Endothelial cell of umbilical vein (primary cell): ENCODE data around the gene APOBEC3A. TPM values are rescaled to one million over a fixed set of nuclear protein-coding genes. Genes with fewer than 3 reads are reported as not detected.
"Not testable (repeated sequence)": the region's sequence is repeated elsewhere in the genome, so short reads cannot be mapped to it uniquely, and the experiment has no call there.

Source experiments
- BruUV-seq: library from RNA; stranded (reverse); fragments of 400-500 nt; replicated peaks from 2 replicates; lab custom pipeline; 2021; lab: Mats Ljungman, UMichigan
- CTCF ChIA-PET: fragments of 300-600, 350-600 bp; sonication (Branson Sonifier 250); formaldehyde crosslinking; loops from one replicate; lab custom pipeline; 2021; ENCODE audit warnings: antibody characterized with exemption, inconsistent platforms; lab: Charles Lee
- POLR2A ChIA-PET: fragments of 300-600, 350-600 bp; sonication (Branson Sonifier 250); formaldehyde crosslinking; loops from one replicate; lab custom pipeline; 2021; ENCODE audit warnings: antibody characterized with exemption, inconsistent platforms; lab: Charles Lee
- DNase-seq: peaks from one replicate; pipeline ENCODE4 v3.0.0-alpha.2; 2011; ENCODE audit warnings: low read depth, low spot score
- FAIRE-seq: peaks from 2 replicates; lab custom pipeline; 2011; peaks lifted over from hg19 to GRCh38; lab: Jason Lieb, UNC
- H2AFZ ChIP-seq: 2 replicates; pipeline ENCODE4 v1.6.0; 2012; ENCODE audit warnings: low read depth, low read length, control low read depth, inconsistent platforms
- H3K27ac ChIP-seq: 2 replicates; pipeline ENCODE4 v1.5.1; 2011; ENCODE audit warnings: low read depth, mild to moderate bottlenecking, control low read depth, low read length, moderate library complexity; ENCODE audit not compliant: insufficient read depth
- H3K27me3 ChIP-seq, 2 experiments: 2 replicates each; pipeline versions ENCODE4 v1.6.0 to v1.6.1; 2011; ENCODE audit warnings: low read length in 2 of 2, mixed read lengths in 1 of 2; ENCODE audit not compliant: control insufficient read depth in 2 of 2, insufficient read depth in 2 of 2
- H3K36me3 ChIP-seq, 2 experiments: 2 replicates in 1 of 2; 3 replicates in 1 of 2; pipeline ENCODE4 v1.5.1; 2011; ENCODE audit warnings: low read length in 2 of 2, mild to moderate bottlenecking in 1 of 2, moderate library complexity in 1 of 2; ENCODE audit not compliant: control insufficient read depth in 2 of 2, insufficient read depth in 2 of 2; ENCODE audit errors: extremely low read depth in 1 of 2
- H3K4me1 ChIP-seq: 3 replicates; pipeline ENCODE4 v1.5.1; 2011; ENCODE audit warnings: mild to moderate bottlenecking, low read length; ENCODE audit not compliant: control insufficient read depth, insufficient read depth; ENCODE audit errors: extremely low read depth
- H3K4me2 ChIP-seq: 2 replicates; pipeline ENCODE4 v1.6.1; 2011; ENCODE audit warnings: low read length, control low read depth, mixed read lengths; ENCODE audit not compliant: insufficient read depth
- H3K4me3 ChIP-seq, 3 experiments: fragments of 200-600 bp in 1 of 3; sonication (generic), shearing (Covaris generic) in 1 of 3; replicated peaks in 1 of 3; 2 replicates each; pipeline ENCODE4 v1.5.1; 2011 to 2016; ENCODE audit warnings: control low read depth in 3 of 3, low read length in 3 of 3, mild to moderate bottlenecking in 2 of 3, inconsistent platforms in 1 of 3, low read depth in 1 of 3, moderate library complexity in 1 of 3; ENCODE audit not compliant: insufficient read depth in 1 of 3
- H3K79me2 ChIP-seq: 2 replicates; pipeline ENCODE4 v1.6.0; 2012; ENCODE audit warnings: low read length, inconsistent platforms; ENCODE audit not compliant: control insufficient read depth, insufficient read depth
- H3K9ac ChIP-seq: replicated peaks from 2 replicates; pipeline ENCODE3; 2011; ENCODE audit warnings: low read length, control low read depth; ENCODE audit not compliant: insufficient read depth; ENCODE audit errors: extremely low read depth
- H3K9me1 ChIP-seq: replicated peaks from 3 replicates; pipeline ENCODE4 v1.6.0; 2011; ENCODE audit warnings: mild to moderate bottlenecking, low read length; ENCODE audit not compliant: control insufficient read depth, insufficient read depth; ENCODE audit errors: extremely low read depth
- H3K9me3 ChIP-seq: replicated peaks from 2 replicates; pipeline ENCODE4 v1.5.1; 2012; ENCODE audit warnings: low read length, inconsistent platforms; ENCODE audit not compliant: control insufficient read depth, insufficient read depth
- H4K20me1 ChIP-seq: replicated peaks from 2 replicates; pipeline ENCODE3; 2011; ENCODE audit warnings: mild to moderate bottlenecking, low read length; ENCODE audit not compliant: control insufficient read depth, insufficient read depth; ENCODE audit errors: extremely low read depth
- EZH2 ChIP-seq: IDR thresholded peaks from 2 replicates; pipeline ENCODE4 v1.6.1; 2012; ENCODE audit warnings: borderline replicate concordance, low read depth, mild to moderate bottlenecking, moderate library complexity, low read length, inconsistent platforms; ENCODE audit not compliant: severe bottlenecking
- dilution Hi-C: fragments of 300-500 bp; cut with MboI; formaldehyde crosslinking; loops from one replicate; pipeline ENCODE4 v1.15.0; 2019; ENCODE audit warnings: low sequenced_read_pairs; ENCODE audit not compliant: extremely low pct_ligation_motif_present
- intact Hi-C: fragments of 100-400 bp; cut with micrococcal nuclease; formaldehyde crosslinking; loops from one replicate; pipeline ENCODE4 v1.10.0; 2022
- polyA plus RNA-seq, 4 experiments: library from polyadenylated mRNA; depleted of rRNA in 3 of 4; stranded (reverse) in 3 of 4; unstranded in 1 of 4; fragments of >200 nt; gene quantifications; 2 replicates each; pipeline versions ENCODE4 v1.2.1 to v1.2.3, GENCODE V29; 2011 to 2012; ENCODE audit warnings: missing spikeins in 1 of 4
- total RNA-seq: library from RNA; stranded (reverse); gene quantifications from 2 replicates; pipeline ENCODE4 v1.2.3, GENCODE V29; 2021

Gene APOBEC3A
- total and polyA plus RNA-seq, 2 donors (not counting 3 experiments of a cell fraction or from before 2014, with no cell fraction given) = not detected

DNA sequence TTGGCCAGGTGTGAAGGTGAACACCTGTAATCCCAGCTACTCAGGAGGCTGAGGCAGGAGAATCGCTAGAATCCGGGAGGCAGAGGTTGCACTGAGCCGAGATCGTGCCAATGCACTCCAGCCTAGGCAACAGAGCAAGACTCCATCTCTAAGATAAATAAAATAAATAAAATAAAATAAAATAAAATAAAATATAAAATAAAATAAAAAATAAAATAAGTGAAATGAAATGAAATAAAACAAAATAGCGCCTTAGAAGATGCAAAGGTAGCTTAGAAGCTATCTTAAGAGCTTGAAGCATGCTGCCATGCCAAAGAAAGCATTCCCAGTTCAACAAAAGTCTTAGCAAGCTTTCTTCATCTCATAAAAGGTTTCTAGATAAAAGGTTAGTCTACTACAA, 49.8 kb downstream of the APOBEC3A start:
- Histone ChIP-seq H3K4me1 (no peaks in the 10 kb centered on the region), H3K9me3 (no peaks in the 10 kb centered on the region), H3K9ac (no peak overlapping the region), H3K9me1 (no peaks in the 10 kb centered on the region), H4K20me1 (no peaks in the 10 kb centered on the region), H3K36me3 (no peaks in the 10 kb centered on the region), H3K27ac (no peak overlapping the region), H3K27me3 (no peaks in the 10 kb centered on the region), H3K79me2 (no peaks in the 10 kb centered on the region), H3K4me3 (no peak overlapping the region), H3K4me2 (no peak overlapping the region), H2AFZ (no peak overlapping the region)
- TF ChIP-seq EZH2 = no peak
- CTCF ChIA-PET = interaction anchor here (1.4 to 8.1 kb wide), 9 partner anchors 36 to 297 kb away, joined by 3 to 70 read pairs (median 4); no protein-coding TSS in a partner anchor
- dilution Hi-C loops (no loop called here), intact Hi-C loops (loop anchor here (1.0 to 10.0 kb wide), 2 partner anchors 111 to 308 kb away; partner anchors contain the start of gene RPL3)
- no TSS peak for BruUV-seq
- FAIRE-seq = no peak
- POLR2A ChIA-PET = no interaction called here
- no peak for DNase-seq

DNA sequence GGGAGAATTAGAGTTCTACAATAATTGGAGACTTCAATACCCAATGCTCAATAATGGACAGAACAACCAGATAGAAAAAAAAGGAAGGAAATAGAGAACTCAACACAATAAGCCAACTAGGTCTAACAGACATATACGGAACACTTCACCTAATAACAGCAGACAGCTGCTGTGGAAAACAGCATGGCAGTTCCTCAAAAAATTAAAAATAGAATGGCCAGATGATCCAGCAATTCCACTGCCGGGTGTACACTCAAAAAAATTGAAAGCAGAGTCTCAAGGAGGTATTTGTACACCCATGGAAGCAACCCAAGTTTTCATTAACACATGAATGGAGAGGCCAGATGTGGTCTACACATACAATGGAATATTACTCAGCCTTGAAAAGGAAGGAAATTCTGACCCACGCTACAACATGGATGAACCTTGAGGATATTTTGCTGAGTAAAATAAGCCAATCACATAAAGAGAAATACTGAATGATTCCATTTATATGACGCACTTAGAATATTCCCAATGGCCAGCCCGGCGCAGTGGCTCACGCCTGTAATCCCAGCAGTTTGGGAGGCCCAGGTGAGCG, 51.0 kb downstream of the APOBEC3A start:
- H3K27me3 ChIP-seq, H4K20me1 ChIP-seq, H3K9me1 ChIP-seq, H3K27ac ChIP-seq, dilution Hi-C loops, BruUV-seq, H3K4me2 ChIP-seq, H3K79me2 ChIP-seq, POLR2A ChIA-PET, H3K4me1 ChIP-seq, H3K4me3 ChIP-seq, H3K9me3 ChIP-seq, DNase-seq, FAIRE-seq, H3K36me3 ChIP-seq, H3K9ac ChIP-seq, H2AFZ ChIP-seq: not testable (repeated sequence)
- CTCF ChIA-PET = interaction anchor here (0.7 to 8.1 kb wide), 6 partner anchors 38 to 296 kb away, joined by 4 to 70 read pairs (median 4); no protein-coding TSS in a partner anchor
- intact Hi-C loops = loop anchor here (10.0 kb wide), 1 partner anchor 306 kb away; the partner anchor contains the start of gene RPL3
